ENCODE results near the gene ACSF3.
"Not testable (repeated sequence)": the region's sequence is repeated elsewhere in the genome, so short reads cannot be mapped to it uniquely, and the experiment has no call there.

Gene ACSF3

GRCh38 chr16:89055894-89056555 is 37.6 kb upstream of the ACSF3 start:
- no peak for DNase-seq (ENCODE audit: low read depth in 2 of 2)

GRCh38 chr16:89056592-89056991 is 37.1 kb upstream of the ACSF3 start:
- no peak for DNase-seq (ENCODE audit: low read depth in 2 of 2)

GRCh38 chr16:89057738-89058137 is 35.9 kb upstream of the ACSF3 start:
- DNase-seq (ENCODE audit: low read depth in 2 of 2), result no peak

- no peak for DNase-seq (ENCODE audit: low read depth in 2 of 2)
Observed at GRCh38 chr16:89058812-89059211, 34.8 kb upstream of the ACSF3 start.

GRCh38 chr16:89060207-89060794 is 33.4 kb upstream of the ACSF3 start:
- no peak for DNase-seq (ENCODE audit: low read depth in 2 of 2)

- DNase-seq (ENCODE audit: low read depth in 2 of 2), result no peak
Observed at GRCh38 chr16:89061086-89061485, 32.6 kb upstream of the ACSF3 start.

- DNase-seq (ENCODE audit: low read depth in 2 of 2), result no peak
Observed at GRCh38 chr16:89061590-89062380, 31.9 kb upstream of the ACSF3 start.

- no peak for DNase-seq (ENCODE audit: low read depth in 2 of 2)
Observed at GRCh38 chr16:89062389-89063345, 31.0 kb upstream of the ACSF3 start.

GRCh38 chr16:89063768-89064320 is 29.8 kb upstream of the ACSF3 start:
- no peak for DNase-seq (ENCODE audit: low read depth in 2 of 2)

- no peak for DNase-seq (ENCODE audit: low read depth in 2 of 2)
Observed at GRCh38 chr16:89064606-89065457, 28.8 kb upstream of the ACSF3 start.

- no peak for DNase-seq (ENCODE audit: low read depth in 2 of 2)
Observed at GRCh38 chr16:89065458-89065822, 28.2 kb upstream of the ACSF3 start.

GRCh38 chr16:89066721-89067120 is 26.9 kb upstream of the ACSF3 start:
- DNase-seq (ENCODE audit: low read depth in 2 of 2), result no peak

- DNase-seq (ENCODE audit: low read depth in 2 of 2), result no peak
Observed at GRCh38 chr16:89067677-89068443, 25.8 kb upstream of the ACSF3 start.

GRCh38 chr16:89068814-89069616 is 24.6 kb upstream of the ACSF3 start:
- not testable (repeated sequence) for DNase-seq (ENCODE audit: low read depth in 2 of 2)

GRCh38 chr16:89069920-89070319 is 23.7 kb upstream of the ACSF3 start:
- DNase-seq (ENCODE audit: low read depth in 2 of 2), result no peak

GRCh38 chr16:89070590-89070989 is 23.1 kb upstream of the ACSF3 start:
- no peak for DNase-seq (ENCODE audit: low read depth in 2 of 2)

GRCh38 chr16:89071686-89072547 is 21.7 kb upstream of the ACSF3 start:
- DNase-seq (ENCODE audit: low read depth in 2 of 2), result no peak

- no peak for DNase-seq (ENCODE audit: low read depth in 2 of 2)
Observed at GRCh38 chr16:89072548-89073130, 21.0 kb upstream of the ACSF3 start.
